Testis (tissue), 3 donors: ENCODE results near the gene KRT15. TPM values are rescaled to one million over a fixed set of nuclear protein-coding genes. Genes with fewer than 3 reads are reported as not detected.

Experiments used
- DNase-seq: peaks from one replicate; pipeline ENCODE4 v3.0.0-alpha.2; 2019
- H3K27ac ChIP-seq, 2 donors: fragments of 200-600 bp; sonication (generic); one replicate each; pipeline ENCODE4 v1.5.1; 2019
- H3K27me3 ChIP-seq: fragments of 200-600 bp; sonication (generic); one replicate; pipeline ENCODE4 v1.5.1; 2019
- H3K36me3 ChIP-seq: fragments of 200-600 bp; sonication (generic); one replicate; pipeline ENCODE4 v1.5.1; 2017; ENCODE audit warnings: low read depth; ENCODE audit errors: missing control alignments
- H3K4me1 ChIP-seq: fragments of 200-600 bp; sonication (generic); one replicate; pipeline ENCODE4 v1.5.1; 2019
- H3K4me3 ChIP-seq, 2 donors: fragments of 200-600 bp; sonication (generic); one replicate each; pipeline ENCODE4 v1.5.1; 2017 to 2019
- H3K9me3 ChIP-seq: fragments of 200-600 bp; sonication (generic); one replicate; pipeline ENCODE4 v1.5.1; 2017
- POLR2A ChIP-seq: fragments of 450-650 bp; IDR thresholded peaks from one replicate; pipeline ENCODE4 v1.6.1; 2017; ENCODE audit warnings: antibody characterized with exemption, mild to moderate bottlenecking, moderate library complexity
- WGBS, 2 donors: methylation state at CpG; one replicate each; pipeline ENCODE4 v1.1.5; 2018; 5-methylcytosine and 5-hydroxymethylcytosine counted together
- intact Hi-C: fragments of 100-400 bp; cut with DNase I; formaldehyde crosslinking; loops from one replicate; pipeline ENCODE4 v1.15.1; 2023; ENCODE audit warnings: low total_unique reads
- polyA plus RNA-seq: library from polyadenylated mRNA; stranded (reverse); fragments of 350-450 nt; fragmentation: Illumina TruSeq; extraction: RNeasy Lipid Tissue Mini Kit (QIAGEN cat#74804); gene quantifications from one replicate; pipeline ENCODE4 v1.2.3, GENCODE V29; 2014; ENCODE audit warnings: low read depth, low replicate concordance; ENCODE audit not compliant: insufficient read depth
- total RNA-seq, 2 donors: library from RNA; depleted of rRNA; stranded (reverse); fragments of >200 nt; gene quantifications; one replicate each; pipeline ENCODE4 v1.2.3, GENCODE V29; 2016
- TF ChIP-seq, protein P1 (sequence below), 3 experiments: fragments of 450-650 bp in 2 of 3; fragments of 200-600 bp in 1 of 3; sonication (generic) in 1 of 3; IDR thresholded peaks; one replicate each; pipeline ENCODE4 v1.5.1; 2016 to 2019; ENCODE audit warnings: antibody characterized with exemption in 3 of 3, mild to moderate bottlenecking in 2 of 3, moderate library complexity in 1 of 3

KRT15 gene
- total and polyA plus RNA-seq, 3 donors from 2014 or later, result 5.8 to 21.7 (median 19.4) TPM

- H3K27ac ChIP-seq, result no peak overlapping the region
- no peak overlapping the region for H3K4me3 ChIP-seq
- 82 to 93% methylated on average over 8 to 11 of the region's 11 CpGs for WGBS, 2 donors
These were observed 5.6 kb upstream of the KRT15 start for GRCh38 chr17:41524261-41524660.

DNA sequence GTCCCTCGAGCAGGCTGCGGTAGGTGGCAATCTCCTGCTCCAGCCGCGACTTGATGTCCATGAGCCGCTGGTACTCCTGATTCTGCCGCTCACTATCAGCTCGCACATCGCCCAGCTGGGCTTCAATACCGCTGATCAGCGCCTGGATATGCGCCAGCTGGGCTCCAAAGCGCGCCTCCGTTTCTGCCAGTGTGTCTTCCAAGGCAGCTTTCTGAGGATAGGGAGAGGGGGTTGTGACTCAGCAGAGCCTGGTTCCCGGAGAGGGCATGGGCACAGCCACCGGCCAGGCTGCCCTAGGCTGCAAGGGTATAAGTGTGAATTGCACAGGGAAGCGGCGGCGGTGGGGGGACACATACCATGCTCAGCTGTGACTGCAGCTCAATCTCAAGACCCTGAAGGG, 5.1 kb upstream of the KRT15 start:
- intact Hi-C loops, result no loop called here
- no peak for TF ChIP-seq POLR2A
- TF ChIP-seq, protein P1, sequence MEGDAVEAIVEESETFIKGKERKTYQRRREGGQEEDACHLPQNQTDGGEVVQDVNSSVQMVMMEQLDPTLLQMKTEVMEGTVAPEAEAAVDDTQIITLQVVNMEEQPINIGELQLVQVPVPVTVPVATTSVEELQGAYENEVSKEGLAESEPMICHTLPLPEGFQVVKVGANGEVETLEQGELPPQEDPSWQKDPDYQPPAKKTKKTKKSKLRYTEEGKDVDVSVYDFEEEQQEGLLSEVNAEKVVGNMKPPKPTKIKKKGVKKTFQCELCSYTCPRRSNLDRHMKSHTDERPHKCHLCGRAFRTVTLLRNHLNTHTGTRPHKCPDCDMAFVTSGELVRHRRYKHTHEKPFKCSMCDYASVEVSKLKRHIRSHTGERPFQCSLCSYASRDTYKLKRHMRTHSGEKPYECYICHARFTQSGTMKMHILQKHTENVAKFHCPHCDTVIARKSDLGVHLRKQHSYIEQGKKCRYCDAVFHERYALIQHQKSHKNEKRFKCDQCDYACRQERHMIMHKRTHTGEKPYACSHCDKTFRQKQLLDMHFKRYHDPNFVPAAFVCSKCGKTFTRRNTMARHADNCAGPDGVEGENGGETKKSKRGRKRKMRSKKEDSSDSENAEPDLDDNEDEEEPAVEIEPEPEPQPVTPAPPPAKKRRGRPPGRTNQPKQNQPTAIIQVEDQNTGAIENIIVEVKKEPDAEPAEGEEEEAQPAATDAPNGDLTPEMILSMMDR (IDR thresholded peaks at IDR 0.05), result no peak
- peaks cover 11% of the 10 kb centered on the region for H3K4me1 ChIP-seq
- no peak for DNase-seq
- no peaks in the 10 kb centered on the region for H3K36me3 ChIP-seq
- no peaks in the 10 kb centered on the region for H3K27me3 ChIP-seq
- WGBS, 2 donors, result 75 to 85% methylated on average over 5 to 19 of the region's 19 CpGs
- H3K27ac ChIP-seq, result no peak overlapping the region
- H3K4me3 ChIP-seq, result no peak overlapping the region
- H3K9me3 ChIP-seq, result no peaks in the 10 kb centered on the region

More at GRCh38 chr17:41524261-41524660, 5.6 kb upstream of the KRT15 start:
- Histone ChIP-seq H3K9me3 (no peaks in the 10 kb centered on the region), H3K36me3 (no peaks in the 10 kb centered on the region), H3K4me1 (peaks cover 11% of the 10 kb centered on the region), H3K27me3 (no peaks in the 10 kb centered on the region)
- intact Hi-C loops, result no loop called here
- no peak for DNase-seq
- TF ChIP-seq, protein P1 (IDR thresholded peaks at IDR 0.05), result no peak
- no peak for TF ChIP-seq POLR2A

- no peak for DNase-seq
- H3K27ac ChIP-seq, result no peak overlapping the region
- TF ChIP-seq, protein P1 (IDR thresholded peaks at IDR 0.05), result no peak
- TF ChIP-seq POLR2A, result no peak
- H3K4me3 ChIP-seq, result no peak overlapping the region
- intact Hi-C loops, result no loop called here
- no peaks in the 10 kb centered on the region for H3K27me3 ChIP-seq
- H3K4me1 ChIP-seq, result peaks cover 11% of the 10 kb centered on the region
- no peaks in the 10 kb centered on the region for H3K9me3 ChIP-seq
- no peaks in the 10 kb centered on the region for H3K36me3 ChIP-seq
- WGBS, 2 donors, result 60 to 76% methylated on average over 4 of the region's 4 CpGs
These were observed 4.5 kb upstream of the KRT15 start for GRCh38 chr17:41523225-41523593.

DNA sequence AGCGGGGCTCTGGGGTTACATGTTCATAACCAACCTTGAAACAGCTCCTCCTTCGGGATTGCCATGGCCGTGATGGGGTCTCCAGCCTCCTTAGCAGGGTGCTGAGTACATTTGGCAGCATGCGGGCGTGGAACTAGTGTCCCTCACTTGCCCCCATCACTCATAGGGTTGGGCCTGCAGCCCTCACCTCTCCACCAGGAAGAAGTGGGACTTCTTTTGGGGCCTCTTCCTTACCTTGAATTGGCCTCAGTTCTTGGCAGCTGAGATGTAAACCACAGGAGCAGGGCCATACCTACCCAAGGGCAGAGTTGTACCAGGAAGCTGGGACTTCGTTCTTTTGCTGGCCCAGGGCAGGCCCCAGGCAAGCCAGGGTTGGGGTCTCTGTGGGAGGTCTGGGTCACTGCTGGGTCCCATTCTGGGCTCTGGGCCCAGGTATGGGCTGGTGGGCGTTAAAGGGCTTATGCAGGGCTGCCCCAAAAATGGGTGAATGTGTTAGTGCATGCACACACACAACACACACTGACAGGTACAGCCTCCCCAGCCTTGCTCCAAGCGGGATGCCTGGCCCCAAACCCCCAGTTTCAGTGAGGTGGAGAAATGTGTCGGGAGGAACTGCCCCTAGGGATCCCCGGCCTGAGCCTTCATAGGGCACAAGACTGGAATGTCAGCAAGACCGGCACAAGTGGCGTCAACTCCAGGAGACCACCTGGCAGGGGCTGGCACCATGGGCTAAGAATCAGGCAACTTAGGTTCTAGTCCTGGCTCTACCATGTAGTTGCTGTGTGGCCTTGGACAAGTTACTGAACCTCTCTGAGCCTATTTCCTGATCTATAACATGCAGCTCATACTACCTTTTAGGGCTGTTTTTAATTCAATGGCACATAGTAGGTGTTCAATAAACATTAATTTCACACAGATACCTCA, 3.9 kb upstream of the KRT15 start:
- WGBS, 2 donors, result 67 to 80% methylated on average over 7 to 12 of the region's 12 CpGs
- H3K4me1 ChIP-seq, result peaks cover 11% of the 10 kb centered on the region
- no peak overlapping the region for H3K27ac ChIP-seq
- no peaks in the 10 kb centered on the region for H3K9me3 ChIP-seq
- TF ChIP-seq, protein P1 (IDR thresholded peaks at IDR 0.05), result no peak
- TF ChIP-seq POLR2A, result no peak
- no peak for DNase-seq
- intact Hi-C loops, result no loop called here
- no peak overlapping the region for H3K4me3 ChIP-seq
- H3K36me3 ChIP-seq, result no peaks in the 10 kb centered on the region
- H3K27me3 ChIP-seq, result no peaks in the 10 kb centered on the region
